ENCODE measurements around the gene SLC66A2.

Gene SLC66A2

DNA sequence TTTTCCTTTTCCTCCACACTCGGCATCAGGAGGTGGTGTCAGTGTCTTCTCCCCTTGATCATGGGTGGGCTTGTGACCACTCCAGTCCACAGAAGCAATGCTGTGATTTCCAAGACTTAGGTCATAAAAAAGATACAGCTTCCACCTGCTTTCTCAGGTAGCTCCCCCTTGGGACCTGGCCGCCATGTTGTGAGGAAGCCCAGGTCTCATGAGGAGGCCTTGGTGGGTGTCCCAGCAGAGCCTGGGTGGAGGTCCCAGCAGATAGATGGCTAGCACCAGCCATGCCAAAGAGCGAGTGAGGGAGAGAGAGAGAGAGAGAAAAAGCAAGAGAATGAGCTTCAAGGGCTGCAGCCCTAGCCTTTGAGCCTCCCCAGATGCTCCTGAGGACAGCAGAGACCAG lies 16.0 kb downstream of the SLC66A2 start:
- no peak for ATAC-seq

DNA sequence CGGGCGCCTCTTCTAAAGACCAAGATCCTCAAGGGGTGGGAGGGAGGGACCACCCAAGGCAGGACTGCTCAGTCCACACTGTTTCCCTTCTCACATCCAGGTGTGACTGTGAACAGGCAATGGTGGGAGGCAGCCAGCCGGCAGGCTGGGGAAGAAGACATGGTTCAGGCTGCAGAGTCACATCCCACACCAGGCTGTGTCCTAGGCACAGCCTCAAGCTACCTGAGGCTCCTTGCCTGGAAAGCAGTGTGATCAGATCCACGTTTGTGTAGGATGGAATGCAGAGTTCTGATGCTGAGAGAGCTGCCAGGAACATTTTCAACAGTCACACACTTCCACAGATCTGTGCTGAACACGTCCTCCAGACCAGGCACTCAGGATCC lies 16.4 kb downstream of the SLC66A2 start:
- no peak for ATAC-seq

DNA sequence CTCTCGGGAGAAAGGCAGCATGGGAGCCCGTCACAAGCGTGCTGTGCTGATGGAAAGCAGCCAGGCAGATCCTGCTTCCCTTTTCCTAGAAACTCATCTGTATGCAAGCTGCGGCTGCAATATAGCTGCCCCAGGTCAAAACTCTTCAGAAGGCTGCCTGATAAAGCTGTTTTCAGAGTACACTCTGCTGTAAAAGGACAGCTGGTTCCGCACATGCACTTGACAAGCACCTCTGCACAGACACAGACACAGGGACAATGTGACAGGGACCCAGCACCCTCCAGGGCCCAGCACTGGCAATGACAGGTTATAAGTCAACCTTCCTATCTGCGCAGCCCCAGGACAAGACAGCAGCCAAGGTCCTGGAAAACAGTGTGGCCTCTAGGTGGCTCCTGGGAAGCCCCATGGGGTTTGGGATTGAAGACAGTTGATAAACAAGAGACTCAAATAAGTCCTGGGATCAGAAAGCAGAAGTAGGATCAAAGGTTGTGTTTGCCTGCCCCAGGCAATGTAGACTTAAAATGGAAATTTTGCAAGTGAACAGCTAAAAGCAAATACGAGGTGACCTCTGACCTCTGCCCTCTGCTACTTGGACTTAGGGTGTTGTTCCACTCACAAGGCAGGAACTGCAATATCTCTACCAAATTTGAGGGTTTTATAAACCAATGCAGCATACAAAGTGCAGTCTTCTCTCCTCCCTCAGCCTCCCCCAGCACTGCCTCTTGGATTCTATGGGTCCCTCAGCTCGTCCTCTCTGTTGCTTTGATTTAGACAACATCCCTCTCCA lies 16.9 kb downstream of the SLC66A2 start:
- ATAC-seq = no peak

DNA sequence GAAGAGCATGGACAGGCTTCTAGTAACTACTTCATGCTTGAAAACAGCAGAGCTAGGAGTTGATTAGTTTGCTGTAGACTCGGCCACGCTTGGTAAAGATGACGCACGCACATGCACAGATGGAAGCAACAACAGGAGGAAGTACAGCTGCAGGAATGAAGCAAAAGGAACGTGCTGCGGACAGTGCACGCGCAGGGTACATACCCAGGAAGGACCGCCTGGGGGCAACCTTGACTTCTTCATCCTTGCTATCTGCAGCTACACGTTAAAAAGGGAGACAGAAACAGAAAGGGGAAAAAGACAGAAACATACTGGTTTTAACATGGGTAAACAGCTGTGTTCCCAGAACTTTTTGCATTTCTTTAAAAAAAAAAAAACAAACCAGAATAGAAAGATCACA lies 17.7 kb downstream of the SLC66A2 start:
- ATAC-seq = no peak

DNA sequence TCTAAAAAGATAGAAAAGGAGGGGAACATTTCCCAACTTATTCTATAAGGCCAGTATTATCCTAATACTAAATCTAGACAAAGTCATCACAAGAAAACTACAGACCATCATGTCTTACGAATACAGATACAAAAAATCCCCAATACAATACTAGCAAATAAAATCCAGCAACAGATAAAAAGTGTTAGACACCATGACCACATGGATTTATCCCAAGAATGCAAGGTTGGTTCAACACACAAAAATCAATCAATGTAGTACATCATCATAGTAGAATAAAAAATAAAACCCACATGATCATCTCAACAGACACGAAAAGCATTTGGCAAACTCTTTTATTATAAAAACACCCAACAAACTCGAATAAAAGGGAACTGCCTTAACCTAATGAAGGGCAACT lies 18.5 kb downstream of the SLC66A2 start:
- ATAC-seq = no peak

DNA sequence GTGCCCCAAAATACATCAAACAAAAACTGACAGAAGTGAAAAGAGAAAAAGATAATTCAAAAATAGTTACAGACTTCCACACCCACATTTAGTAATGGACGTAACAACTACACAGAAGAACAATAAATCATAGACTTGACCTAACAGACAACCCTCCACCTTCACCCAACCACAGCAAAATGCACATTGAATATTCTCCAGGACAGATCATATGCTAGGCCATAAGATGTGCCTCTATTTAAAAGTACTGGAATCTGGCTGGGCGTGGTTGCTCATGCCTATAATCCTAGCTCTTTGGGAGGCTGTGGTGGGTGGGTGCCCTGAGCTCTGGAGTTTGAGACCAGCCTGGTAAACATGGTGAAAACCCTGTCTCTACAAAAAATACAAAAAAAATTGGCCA lies 20.0 kb downstream of the SLC66A2 start:
- no peak for ATAC-seq

DNA sequence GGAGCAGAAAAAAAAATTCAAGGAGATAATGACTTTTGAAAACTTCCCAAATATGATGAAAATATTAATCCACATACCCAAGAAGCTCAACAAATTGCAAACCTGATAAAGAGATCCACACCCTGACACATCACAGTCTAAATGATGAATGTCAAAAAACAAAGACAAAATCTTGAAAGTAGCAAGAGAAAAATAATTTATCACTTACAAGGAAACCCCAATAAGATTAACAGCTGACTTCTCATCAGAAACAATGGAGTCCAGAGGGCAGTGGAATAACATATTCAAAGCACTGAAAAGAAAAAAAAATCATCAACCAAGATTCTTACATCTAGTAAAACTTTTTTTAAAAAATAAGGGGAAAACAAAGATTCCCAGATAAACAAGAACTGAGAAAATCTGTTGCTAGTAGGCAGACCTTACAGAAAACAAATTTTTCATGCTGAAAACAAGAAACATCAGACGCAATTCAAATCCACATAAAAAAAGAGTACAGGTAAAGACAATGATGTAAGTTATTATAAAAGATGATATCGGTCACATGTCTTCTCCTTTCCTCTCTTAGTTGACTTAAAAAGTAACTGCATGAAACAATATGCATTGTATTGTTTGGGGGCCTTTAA lies 21.3 kb downstream of the SLC66A2 start:
- ATAC-seq = no peak

DNA sequence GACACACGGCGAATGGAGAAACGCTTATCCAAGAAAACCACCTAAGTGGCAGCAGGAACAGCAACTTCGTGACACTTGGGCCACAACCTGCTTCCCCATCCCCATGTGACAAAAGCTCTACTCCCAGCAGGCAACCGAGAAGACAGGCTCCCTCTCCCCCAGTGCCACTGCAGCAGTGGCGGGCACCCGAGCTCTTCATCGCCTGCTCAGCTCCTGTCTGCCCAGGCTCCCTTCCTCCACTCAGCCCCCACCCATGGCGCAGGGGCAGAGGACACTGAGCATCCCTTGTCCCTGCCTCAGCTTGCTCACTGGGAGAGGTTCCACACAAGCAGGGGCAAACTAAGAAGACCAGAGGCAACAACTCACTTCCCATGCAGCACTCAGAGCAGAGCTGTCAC lies 22.9 kb downstream of the SLC66A2 start:
- ATAC-seq = no peak

DNA sequence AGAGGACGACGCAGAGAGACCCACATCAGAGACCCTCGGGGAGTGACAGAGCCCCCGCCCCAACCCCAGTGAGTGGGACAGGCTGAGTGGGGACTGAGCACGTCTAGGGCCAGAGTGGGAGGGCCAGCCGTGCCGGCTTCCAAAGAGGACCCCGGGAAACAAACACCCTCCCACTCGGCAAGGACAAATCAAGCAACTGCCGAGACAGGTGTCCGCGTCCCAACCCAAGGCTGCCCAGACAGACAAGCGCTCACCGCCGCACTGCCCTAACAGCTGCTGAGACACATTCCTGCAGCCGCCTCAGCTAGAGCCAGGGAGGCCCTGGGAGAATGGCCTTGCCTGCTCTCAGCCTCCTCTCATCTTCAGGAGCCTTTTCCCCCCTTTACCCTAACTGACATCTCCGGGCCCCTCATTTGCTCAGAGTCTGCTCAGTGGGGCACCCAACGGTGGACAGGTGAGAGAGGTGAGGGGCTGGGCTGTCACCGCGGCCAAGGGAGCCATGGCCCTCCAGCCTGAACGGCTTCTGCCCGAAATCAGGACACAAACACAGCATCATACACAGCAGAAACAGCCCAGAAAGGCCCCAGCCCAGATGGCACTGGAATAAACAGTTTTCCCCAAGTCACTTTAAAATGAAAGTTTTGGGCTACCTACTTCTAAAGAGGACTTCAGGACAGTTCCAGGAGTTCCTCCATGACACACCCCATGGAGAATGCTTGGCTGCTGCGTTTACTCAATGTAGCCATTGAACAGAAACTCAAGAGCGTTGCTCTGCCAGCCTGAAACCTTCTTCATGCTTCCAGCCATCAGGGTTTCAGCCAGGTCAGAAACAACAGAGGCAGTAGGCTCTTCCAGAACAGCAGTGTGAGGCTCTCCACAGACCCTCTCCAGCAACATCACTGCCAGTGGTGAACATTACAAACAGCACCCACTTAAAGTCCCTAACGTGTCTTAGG lies 23.6 kb downstream of the SLC66A2 start:
- ATAC-seq = no peak

DNA sequence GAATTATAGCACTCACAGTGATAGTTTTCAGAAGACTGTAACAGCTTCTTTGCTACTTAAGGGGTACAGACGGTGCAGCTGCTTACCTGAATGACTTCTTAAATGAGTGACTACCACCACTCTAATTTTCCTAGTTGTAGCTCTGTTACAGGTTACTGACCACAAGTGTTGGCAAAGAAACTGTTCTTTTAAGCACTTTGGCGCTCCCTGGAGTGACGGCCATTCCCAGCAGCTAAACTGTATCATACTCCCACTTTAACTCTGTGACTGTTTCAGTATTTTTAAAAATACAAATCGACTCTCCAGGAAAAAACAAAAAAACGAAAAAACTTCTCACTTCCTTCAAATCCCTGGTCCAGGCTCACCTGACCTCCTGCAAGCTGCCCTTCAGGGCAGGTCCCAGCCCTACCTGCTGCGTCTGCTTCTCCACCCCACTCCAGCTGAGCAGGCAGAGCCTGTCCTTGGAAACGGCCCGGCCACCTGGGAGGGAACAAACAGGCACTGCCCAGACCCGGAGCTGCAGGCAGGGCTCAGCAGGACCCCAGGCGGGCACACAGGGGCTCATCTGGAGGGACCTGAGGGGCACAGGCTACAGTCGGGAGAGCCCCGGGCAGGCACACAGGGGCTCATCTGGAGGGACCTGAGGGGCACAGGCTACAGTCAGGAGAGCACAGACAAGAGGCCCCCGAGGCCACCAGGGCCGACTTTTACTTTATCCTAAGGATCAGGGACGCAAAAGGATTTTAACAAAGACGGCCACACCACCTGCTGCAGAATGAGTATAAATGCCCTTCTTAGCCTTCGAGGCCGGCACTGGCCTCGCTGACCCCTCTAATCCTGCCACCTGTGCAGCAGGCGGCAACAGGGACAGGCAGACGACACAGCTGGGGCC lies 24.5 kb downstream of the SLC66A2 start:
- ATAC-seq = no peak

DNA sequence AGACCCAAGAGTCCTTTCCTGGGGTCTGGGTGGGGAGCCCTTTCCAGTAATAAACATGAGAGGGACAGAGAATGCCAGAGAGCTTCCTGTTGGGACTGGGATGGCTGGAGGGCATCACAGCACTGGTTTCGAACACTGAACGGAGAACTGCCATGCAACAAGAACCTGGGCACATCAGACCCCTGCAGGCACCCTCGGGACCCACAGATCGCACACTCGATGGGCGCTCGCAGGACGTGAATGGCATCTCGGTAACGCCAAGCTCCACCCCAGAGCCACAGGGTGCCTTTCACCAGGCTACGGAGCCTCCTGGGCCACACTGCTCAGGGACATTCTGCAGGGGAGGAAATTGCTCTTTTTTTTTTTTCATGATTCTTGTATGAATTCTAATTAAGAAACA lies 25.1 kb downstream of the SLC66A2 start:
- ATAC-seq = no peak

DNA sequence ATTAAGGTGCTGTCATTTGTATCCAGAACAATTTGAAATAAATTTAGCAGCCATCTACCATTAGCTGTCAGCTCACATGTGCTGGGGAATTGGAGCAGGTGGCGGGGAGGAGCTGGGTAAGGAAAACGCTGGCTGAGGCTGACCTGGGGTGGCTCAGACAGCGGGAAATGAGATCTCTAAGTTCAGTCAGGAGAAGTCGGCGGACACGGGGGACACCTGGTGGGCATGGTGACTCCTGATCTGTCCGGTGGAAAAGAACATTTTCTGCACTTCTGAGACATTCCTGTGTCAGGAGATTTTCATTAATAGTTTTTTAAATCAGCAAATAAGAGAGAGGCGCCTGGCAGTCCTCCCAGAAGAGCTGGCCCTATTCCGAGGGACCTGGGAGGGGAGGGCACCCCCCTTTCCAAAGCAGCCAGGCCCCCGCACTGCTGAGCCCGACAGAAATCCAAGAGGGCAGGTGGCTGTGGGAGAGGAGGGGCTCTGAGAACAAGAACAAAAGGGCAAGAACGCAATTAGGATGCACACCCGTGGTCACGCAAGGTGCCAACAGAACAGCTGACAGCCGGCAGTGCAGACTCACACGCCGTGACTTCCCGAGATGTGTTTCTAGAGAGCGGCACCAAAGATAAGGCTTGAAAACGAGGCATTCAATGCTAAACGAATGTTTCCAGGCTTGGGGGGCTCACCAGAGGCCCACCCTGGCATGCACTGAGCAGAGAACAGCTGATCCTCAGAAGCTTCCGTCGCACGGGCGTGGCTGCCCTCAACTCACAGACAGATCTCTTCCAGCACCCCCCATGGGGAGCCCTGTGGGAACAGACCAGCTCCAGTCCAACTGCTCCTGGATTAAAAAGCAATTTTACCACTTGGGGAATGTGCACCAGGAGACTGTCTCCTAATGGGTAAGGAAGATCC lies 26.4 kb downstream of the SLC66A2 start:
- no peak for ATAC-seq

DNA sequence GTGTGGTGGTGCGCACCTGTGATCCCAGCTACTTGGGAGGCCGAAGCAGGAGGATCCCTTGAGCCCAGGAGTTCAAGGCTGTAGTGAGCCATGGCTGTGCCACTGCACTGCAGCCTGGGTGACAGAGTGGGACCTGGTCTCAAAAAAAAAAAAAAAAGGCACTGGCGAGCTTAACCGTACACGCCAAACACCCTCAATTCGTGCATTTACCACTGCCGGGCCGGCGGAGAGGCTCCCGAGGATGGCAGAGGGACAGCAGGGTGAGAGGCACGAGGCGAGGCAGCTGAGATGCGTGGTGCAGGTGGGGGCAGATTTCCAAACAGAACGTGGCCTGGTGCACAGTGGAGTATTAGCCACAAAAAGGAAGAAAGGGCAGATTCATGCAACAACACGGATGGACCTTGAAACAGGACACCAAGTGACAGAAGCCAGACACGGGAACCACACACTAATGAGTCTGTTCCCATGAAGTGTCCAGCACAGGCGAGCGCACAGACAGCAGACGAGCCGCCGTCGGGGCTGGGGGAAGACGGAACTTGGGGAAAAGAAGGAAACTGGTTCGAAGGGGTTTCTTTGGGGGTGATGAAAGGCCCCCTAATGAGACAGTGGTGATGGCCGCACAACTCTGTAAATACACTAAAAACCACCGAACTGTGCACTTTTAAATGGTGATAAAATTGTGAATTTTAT lies 27.4 kb downstream of the SLC66A2 start:
- ATAC-seq = no peak

DNA sequence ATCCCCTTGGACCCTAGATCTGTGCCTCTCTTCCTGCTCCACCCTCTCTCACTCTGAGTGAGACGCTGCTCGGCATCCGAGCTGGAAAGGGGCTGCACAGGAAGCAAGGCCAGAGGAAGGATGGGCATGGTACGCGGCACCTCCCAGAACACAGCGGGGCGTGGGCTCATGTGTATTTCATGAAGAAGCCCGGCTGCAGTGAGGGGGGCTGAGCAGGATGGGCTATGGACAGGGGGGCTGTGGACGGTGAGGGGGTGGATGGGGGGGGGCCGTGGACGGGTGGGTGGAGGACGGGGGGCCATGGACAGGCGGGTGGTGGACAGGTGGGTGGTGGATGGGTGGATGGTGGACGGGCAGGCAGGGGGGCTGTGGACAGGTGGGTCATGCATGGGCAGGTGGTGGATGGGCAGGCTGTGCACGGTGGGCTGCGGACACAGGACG lies 28.5 kb downstream of the SLC66A2 start:
- no peak for ATAC-seq

DNA sequence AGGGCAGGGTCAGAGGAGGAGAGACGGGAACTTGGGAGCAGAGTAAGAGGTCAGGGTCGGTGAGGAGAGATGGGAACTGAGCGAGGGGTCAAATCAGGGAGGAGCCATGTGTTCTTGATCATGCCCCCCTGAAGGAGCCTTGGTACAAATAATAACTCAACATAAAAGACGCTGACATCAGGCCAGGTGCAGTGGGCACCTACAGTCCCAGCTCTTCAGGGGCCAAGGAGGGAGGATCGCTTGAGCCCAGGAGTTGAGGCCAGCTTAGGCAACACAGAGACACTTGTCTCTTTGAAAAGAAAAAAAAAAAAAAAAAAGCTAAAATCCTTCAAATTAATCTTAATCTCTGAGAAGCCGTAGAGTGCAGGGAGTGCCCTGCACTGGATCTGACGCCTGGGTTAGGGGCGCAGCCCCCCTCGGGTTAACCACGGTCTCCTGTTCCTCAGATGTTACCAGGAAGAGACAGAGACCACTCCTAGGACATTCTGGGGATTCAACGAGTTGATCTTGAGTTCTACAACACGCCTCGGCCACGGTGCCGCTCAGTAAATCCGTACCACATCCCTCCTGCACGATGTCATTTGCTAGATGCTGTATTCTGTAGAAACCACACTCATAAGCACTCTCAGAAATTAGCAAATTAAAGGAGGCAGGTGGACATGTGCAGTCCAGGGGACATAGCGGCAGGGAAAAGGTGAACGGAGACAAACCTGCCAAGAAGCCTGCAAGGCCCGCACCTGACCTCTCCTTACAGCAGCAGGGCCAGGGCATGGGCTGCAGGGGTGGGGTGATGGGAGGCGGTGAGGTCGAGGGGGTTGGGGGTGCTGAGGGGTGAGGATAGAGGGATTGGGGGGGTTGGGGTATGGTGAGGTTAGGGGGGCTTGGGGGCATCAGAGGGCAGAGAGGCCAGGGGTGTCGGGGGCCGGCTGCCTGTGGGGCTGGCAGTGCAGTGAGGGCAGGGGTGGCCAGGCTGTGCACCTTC lies 29.2 kb downstream of the SLC66A2 start:
- no peak for ATAC-seq

DNA sequence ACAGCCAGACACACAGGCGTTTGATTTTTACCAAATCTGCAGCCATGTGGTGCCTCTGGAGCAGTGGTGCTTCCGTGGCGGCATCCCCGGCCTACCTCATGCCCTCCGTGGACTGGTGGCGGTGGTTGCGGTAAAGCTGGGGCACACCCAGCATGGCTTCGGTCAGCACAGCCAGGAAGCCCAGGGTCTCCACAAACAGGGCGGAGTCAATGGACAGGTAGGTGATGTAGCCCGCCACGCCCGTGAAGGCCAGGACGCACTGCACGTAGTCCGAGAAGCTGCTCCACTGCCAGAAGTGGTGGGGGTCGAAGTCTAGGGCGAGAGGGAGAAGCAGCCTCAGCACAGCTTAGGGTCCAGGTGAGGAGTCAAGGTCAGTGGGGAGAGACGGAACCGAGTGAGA lies 32.4 kb downstream of the SLC66A2 start:
- ATAC-seq = no peak

DNA sequence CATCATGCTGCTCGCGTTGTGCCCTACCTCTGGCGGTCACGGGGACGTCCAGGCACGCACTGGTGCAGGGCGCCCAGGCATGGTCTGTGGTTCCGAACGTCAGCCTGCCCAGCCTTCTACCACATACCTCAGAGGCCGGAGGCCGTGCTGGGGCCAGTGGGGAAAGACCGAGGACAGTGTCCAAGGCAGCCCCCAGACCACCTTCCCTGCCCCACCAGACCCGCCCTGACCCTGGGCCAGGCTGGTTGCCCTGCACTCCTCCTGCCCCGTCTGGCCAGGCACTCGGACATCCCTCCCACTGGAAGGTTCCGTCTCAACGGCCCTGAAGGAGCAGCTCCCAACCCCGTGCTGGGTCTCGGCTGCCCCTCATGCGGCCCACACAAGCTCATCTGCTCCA lies 32.8 kb downstream of the SLC66A2 start:
- ATAC-seq = no peak

DNA sequence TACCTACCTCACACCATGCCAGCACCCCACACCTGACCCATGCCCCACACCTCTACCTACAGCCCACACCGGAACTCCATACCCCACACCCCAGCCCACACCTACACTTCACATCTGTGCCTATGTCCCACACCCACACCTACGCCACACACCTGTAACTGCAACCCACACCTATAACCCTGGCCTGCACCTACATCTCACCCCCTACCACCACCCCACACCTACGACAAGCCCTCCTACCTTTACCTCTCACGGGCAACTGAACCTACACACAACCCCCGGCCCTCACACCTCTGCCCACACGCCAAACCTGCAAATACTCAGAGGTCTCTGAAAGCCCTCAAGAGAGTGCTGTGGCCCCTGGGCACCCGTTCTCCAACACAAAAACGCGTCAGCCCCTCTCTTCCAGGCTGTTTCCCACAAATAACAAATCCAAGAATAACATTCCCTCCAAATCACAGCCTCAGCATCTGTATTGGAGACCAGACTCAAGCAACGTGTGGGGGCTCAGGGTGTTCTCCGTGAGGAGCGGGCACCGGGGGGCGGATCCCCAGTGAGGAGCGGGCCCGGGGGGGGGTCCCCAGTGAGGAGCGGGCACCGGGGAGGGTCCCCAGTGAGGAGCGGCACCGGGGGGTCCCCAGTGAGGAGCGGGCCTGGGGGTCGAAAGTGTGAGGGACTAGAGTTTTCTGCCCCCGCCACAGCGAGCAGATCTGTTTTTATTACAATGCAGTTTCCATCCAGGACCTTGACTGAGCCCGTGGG lies 33.4 kb downstream of the SLC66A2 start:
- no peak for ATAC-seq

Data from activated CD4-positive, CD25-positive, alpha-beta regulatory T cell treated with anti-CD3 and anti-CD28 coated beads, Interleukin-2, amount 50 U/mL, for 24 hours (primary cell).